Upper lobe of right lung (tissue), 1 donor: ENCODE data around the gene LRCH2. TPM values are rescaled to one million over a fixed set of nuclear protein-coding genes. Genes with fewer than 3 reads are reported as not detected.

Source experiments
- ATAC-seq: fragments of 200-7000 bp; cut with Tn5 transposase; one replicate; pipeline ENCODE4 v1.9.1; 2020; ENCODE audit warnings: mild to moderate bottlenecking, moderate library complexity
- DNase-seq: peaks from one replicate; pipeline ENCODE4 v3.0.0-alpha.2; 2020
- H3K27ac ChIP-seq: fragments of 200-600 bp; one replicate; pipeline ENCODE4 v1.8.0; 2022
- H3K27me3 ChIP-seq: fragments of 200-600 bp; one replicate; pipeline ENCODE4 v1.8.0; 2022; ENCODE audit warnings: mild to moderate bottlenecking
- H3K36me3 ChIP-seq: fragments of 200-600 bp; one replicate; pipeline ENCODE4 v1.8.0; 2022
- H3K4me1 ChIP-seq: fragments of 200-600 bp; one replicate; pipeline ENCODE4 v1.8.0; 2022
- H3K4me3 ChIP-seq: fragments of 200-600 bp; one replicate; pipeline ENCODE4 v1.8.0; 2022; ENCODE audit warnings: mild to moderate bottlenecking
- H3K9me3 ChIP-seq: fragments of 200-600 bp; one replicate; pipeline ENCODE4 v1.8.0; 2022
- intact Hi-C: fragments of 100-400 bp; cut with DNase I; formaldehyde crosslinking; loops from one replicate; pipeline ENCODE4 v1.11.0; 2022
- total RNA-seq: library from RNA; stranded (reverse); fragmentation: NEBNext Ultra II Directional; extraction: Animal tissue kit (Norgen Biotek cat#: 25700); gene quantifications from one replicate; pipeline ENCODE4 v1.2.1, GENCODE V29; 2021
- TF ChIP-seq, protein P1 (sequence below): fragments of 200-600 bp; IDR thresholded peaks from one replicate; pipeline ENCODE4 v1.8.0; 2022; ENCODE audit warnings: antibody characterized with exemption
- donor health status: DM: no; HTN: yes; CAD: no; lungs with severe emphysema.

Gene LRCH2
- total RNA-seq, 1 donor from 2014 or later, result 7.1 TPM

DNA sequence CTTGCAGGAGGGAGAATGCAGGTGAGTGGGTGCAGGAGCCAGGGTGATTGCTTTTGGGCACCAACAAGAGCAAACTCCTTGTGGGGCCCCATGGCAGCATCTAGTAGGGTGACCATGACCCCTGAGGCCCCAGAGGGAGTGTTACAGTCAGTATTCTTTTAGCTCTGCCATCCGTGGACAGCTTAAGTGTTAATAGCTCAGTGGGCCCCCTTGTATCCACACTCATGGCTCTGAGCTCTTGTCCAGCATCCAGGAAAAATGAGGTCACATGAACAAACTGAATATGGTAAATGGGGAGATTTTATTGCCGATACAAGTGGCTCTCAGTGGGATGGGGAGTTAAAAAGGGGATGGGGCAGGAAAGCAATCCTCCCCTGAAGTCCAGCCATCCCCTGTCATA, 27.3 kb upstream of the LRCH2 start:
- intact Hi-C loops, result no loop called here
- H3K27ac ChIP-seq, result no peak overlapping the region
- no peak for ATAC-seq
- H3K36me3 ChIP-seq, result no peaks in the 10 kb centered on the region
- no peak overlapping the region for H3K4me3 ChIP-seq
- no peaks in the 10 kb centered on the region for H3K9me3 ChIP-seq
- no peaks in the 10 kb centered on the region for H3K27me3 ChIP-seq
- no peak for DNase-seq
- TF ChIP-seq, protein P1, sequence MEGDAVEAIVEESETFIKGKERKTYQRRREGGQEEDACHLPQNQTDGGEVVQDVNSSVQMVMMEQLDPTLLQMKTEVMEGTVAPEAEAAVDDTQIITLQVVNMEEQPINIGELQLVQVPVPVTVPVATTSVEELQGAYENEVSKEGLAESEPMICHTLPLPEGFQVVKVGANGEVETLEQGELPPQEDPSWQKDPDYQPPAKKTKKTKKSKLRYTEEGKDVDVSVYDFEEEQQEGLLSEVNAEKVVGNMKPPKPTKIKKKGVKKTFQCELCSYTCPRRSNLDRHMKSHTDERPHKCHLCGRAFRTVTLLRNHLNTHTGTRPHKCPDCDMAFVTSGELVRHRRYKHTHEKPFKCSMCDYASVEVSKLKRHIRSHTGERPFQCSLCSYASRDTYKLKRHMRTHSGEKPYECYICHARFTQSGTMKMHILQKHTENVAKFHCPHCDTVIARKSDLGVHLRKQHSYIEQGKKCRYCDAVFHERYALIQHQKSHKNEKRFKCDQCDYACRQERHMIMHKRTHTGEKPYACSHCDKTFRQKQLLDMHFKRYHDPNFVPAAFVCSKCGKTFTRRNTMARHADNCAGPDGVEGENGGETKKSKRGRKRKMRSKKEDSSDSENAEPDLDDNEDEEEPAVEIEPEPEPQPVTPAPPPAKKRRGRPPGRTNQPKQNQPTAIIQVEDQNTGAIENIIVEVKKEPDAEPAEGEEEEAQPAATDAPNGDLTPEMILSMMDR, result no peak
- no peaks in the 10 kb centered on the region for H3K4me1 ChIP-seq

DNA sequence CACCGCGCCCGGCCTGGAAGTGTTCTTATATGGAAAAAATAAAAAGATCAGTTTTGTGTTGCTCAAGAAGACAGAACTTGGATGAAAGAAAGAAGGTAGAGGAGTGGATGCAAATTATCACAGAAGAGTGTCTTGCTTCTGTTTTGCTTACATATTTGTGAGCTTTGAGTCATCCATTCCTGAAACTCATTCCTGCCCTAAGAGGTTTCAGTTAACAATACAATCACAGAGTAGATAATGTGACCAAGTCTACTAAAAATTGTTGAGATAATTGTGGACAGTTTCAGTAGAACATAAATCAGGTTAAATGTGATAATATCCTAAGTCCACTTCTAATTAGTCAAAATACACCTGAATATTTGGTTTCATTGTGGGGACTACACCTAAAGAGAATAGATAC, 26.4 kb upstream of the LRCH2 start:
- Histone ChIP-seq H3K9me3 (no peaks in the 10 kb centered on the region), H3K36me3 (no peaks in the 10 kb centered on the region), H3K27me3 (no peaks in the 10 kb centered on the region), H3K27ac (no peak overlapping the region), H3K4me1 (no peaks in the 10 kb centered on the region), H3K4me3 (no peak overlapping the region)
- TF ChIP-seq, protein P1, result no peak
- ATAC-seq (no peak), DNase-seq (no peak)
- intact Hi-C loops, result no loop called here

DNA sequence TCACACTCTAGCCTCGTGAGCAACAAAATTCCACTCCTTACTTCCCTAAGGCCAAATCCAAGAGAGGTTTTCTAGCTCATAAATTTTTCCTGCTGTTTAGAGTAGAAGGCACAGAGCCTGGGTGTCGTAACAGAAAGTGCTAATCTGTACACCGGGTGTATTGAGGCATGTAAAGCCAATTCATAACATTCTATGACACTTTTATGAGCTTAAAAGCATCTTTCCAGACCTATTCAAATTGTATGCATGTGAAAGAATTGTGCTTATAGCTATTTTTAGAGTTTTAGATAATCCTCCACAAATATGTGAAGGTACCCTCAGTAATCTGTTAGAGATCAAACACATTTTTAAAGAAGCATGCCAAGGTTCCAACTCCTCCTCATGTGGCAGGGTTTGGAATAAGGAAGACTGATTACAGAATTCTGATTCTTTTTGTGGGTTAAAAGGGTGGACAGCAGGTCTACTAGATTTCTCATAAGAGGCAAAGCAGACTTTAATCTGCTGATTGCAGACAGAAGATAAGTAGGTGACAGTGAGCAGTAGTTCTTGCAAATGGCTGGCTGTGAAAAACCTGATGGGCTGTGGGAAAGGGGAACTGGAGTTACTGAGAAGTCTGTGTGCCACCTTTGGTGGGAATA, 25.5 kb upstream of the LRCH2 start:
- no peaks in the 10 kb centered on the region for H3K27me3 ChIP-seq
- no peak overlapping the region for H3K4me3 ChIP-seq
- no peak overlapping the region for H3K27ac ChIP-seq
- no peak for DNase-seq
- ATAC-seq, result no peak
- H3K4me1 ChIP-seq, result no peaks in the 10 kb centered on the region
- TF ChIP-seq, protein P1, result no peak
- intact Hi-C loops, result no loop called here
- H3K9me3 ChIP-seq, result no peaks in the 10 kb centered on the region
- no peaks in the 10 kb centered on the region for H3K36me3 ChIP-seq

DNA sequence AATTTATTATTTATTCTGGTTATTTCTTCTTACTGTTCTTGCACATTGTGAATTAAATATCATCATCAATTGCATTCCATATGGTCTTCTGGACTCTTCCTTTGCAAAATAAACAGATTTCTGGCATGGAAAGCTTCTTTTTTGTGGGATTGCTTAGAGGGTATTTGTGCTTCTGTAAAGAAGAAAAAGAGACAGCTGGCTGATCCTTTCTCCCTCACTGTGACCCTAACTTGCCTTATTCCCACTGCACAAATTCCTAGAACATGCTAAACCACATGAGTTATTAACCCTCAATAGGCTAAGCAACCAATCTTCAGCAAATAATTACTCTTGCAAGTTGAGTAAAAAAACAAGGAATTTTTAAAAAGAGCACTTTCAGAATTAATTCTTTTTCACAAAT, 23.8 kb upstream of the LRCH2 start:
- no peaks in the 10 kb centered on the region for H3K9me3 ChIP-seq
- DNase-seq (no peak), ATAC-seq (no peak)
- H3K4me3 ChIP-seq, result no peak overlapping the region
- H3K27me3 ChIP-seq, result no peaks in the 10 kb centered on the region
- intact Hi-C loops, result no loop called here
- H3K27ac ChIP-seq, result no peak overlapping the region
- H3K4me1 ChIP-seq, result no peaks in the 10 kb centered on the region
- H3K36me3 ChIP-seq, result no peaks in the 10 kb centered on the region
- TF ChIP-seq, protein P1, result no peak

DNA sequence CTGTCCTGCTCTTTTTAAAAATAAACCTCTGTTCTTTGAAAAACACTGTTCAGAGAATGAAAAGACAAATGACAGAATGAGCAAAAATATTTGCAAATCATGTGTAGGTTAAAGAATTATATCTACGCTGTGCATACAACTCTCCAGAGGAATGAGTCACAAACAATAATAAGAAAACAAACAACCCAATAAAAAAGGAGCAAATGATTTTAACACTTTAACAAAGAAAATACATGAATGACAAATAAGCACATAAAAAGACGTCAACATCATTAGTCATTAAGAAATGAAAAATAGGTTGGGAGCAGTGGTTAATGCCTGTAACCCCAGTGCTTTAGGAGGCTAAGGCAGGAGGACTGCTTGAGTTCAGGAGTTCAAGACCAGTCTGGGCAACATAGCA, 21.1 kb upstream of the LRCH2 start:
- ATAC-seq (no peak), DNase-seq (no peak)
- Histone ChIP-seq H3K4me3 (no peak overlapping the region), H3K9me3 (no peaks in the 10 kb centered on the region), H3K36me3 (no peaks in the 10 kb centered on the region), H3K27ac (no peak overlapping the region), H3K4me1 (no peaks in the 10 kb centered on the region), H3K27me3 (no peaks in the 10 kb centered on the region)
- TF ChIP-seq, protein P1, result no peak
- intact Hi-C loops, result no loop called here
